WTC11 (cell line): ENCODE results near the gene ELOVL7. TPM values are rescaled to one million over a fixed set of nuclear protein-coding genes. Genes with fewer than 3 reads are reported as not detected.

ENCODE experiments used
- ATAC-seq: fragments of 200-7000 bp; cut with Tn5 transposase; 2 replicates; pipeline ENCODE4 v1.10.0; 2021; ENCODE audit warnings: mild to moderate bottlenecking, moderate library complexity
- CTCF ChIA-PET: fragments of 300-600 bp; sonication (Branson Sonifier 250); formaldehyde crosslinking; loops from one replicate; lab custom pipeline; 2021; ENCODE audit warnings: antibody characterized with exemption; lab: Charles Lee
- POLR2A ChIA-PET: fragments of 350-600 bp; sonication (Branson Sonifier 250); formaldehyde crosslinking; loops from one replicate; lab custom pipeline; 2021; ENCODE audit warnings: antibody characterized with exemption; lab: Charles Lee
- DNase-seq: peaks from one replicate; pipeline ENCODE4 v3.0.0; 2021; ENCODE audit warnings: low spot score
- H3K27ac Mint-ChIP-seq: 2 replicates; pipeline ENCODE4 v1.8.0; 2021; ENCODE audit warnings: mixed read lengths
- H3K27me3 Mint-ChIP-seq: 2 replicates; pipeline ENCODE4 v1.8.0; 2021; ENCODE audit warnings: low read depth, mild to moderate bottlenecking, moderate library complexity, mixed read lengths
- H3K36me3 Mint-ChIP-seq: 2 replicates; pipeline ENCODE4 v1.8.0; 2021; ENCODE audit warnings: mixed read lengths
- H3K4me1 Mint-ChIP-seq: 2 replicates; pipeline ENCODE4 v1.8.0; 2022; ENCODE audit warnings: mixed read lengths
- H3K4me3 Mint-ChIP-seq: 2 replicates; pipeline ENCODE4 v1.8.0; 2021; ENCODE audit warnings: mild to moderate bottlenecking, moderate library complexity, mixed read lengths
- H3K9me3 Mint-ChIP-seq: 2 replicates; pipeline ENCODE4 v1.8.0; 2021; ENCODE audit warnings: mixed read lengths
- ATF1 ChIP-seq: sonication (generic); formaldehyde crosslinking; IDR thresholded peaks from 2 replicates; pipeline ENCODE4 v1.8.1; 2023; ENCODE audit warnings: mild to moderate bottlenecking, moderate library complexity, missing genetic modification reagents
- GABPB1 ChIP-seq: sonication (generic); formaldehyde crosslinking; IDR thresholded peaks from 2 replicates; pipeline ENCODE4 v1.8.1; 2023; ENCODE audit warnings: mild to moderate bottlenecking, missing genetic modification reagents
- KAT7 ChIP-seq: sonication (generic); formaldehyde crosslinking; IDR thresholded peaks from 2 replicates; pipeline ENCODE4 v1.8.1; 2023; ENCODE audit warnings: missing genetic modification reagents, mild to moderate bottlenecking, borderline replicate concordance
- MXD4 ChIP-seq: fragments of 250-450 bp; sonication (Bioruptor Pico); IDR thresholded peaks from 2 replicates; pipeline ENCODE4 v1.8.0; 2021; ENCODE audit warnings: mild to moderate bottlenecking, moderate library complexity, borderline replicate concordance
- NFE2L1 ChIP-seq: sonication (generic); formaldehyde crosslinking; IDR thresholded peaks from 2 replicates; pipeline ENCODE4 v1.8.1; 2023; ENCODE audit warnings: missing genetic modification reagents
- NR1H2 ChIP-seq: sonication (generic); formaldehyde crosslinking; IDR thresholded peaks from 2 replicates; pipeline ENCODE4 v1.9.0; 2021; ENCODE audit warnings: mild to moderate bottlenecking, moderate library complexity, missing genetic modification reagents
- RELA ChIP-seq: sonication (generic); formaldehyde crosslinking; IDR thresholded peaks from 2 replicates; pipeline ENCODE4 v1.8.1; 2022; ENCODE audit warnings: missing genetic modification reagents, mild to moderate bottlenecking, borderline replicate concordance
- SMAD3 ChIP-seq: sonication (generic); formaldehyde crosslinking; IDR thresholded peaks from 2 replicates; pipeline ENCODE4 v1.8.0; 2022; ENCODE audit warnings: missing genetic modification reagents, mild to moderate bottlenecking, borderline replicate concordance
- SP1 ChIP-seq: sonication (generic); formaldehyde crosslinking; conservative IDR thresholded peaks from 2 replicates; pipeline ENCODE4 v1.8.1; 2022; ENCODE audit warnings: missing genetic modification reagents
- total RNA-seq: library from RNA; stranded (reverse); gene quantifications from 3 replicates; pipeline ENCODE4 v1.2.3, GENCODE V29; 2021
- TF ChIP-seq, protein P1 (sequence below): fragments of 200-600 bp; IDR thresholded peaks from 2 replicates; pipeline ENCODE4 v1.8.0; 2022; ENCODE audit warnings: antibody characterized with exemption
- TF ChIP-seq, protein P2 (sequence below): sonication (generic); formaldehyde crosslinking; conservative IDR thresholded peaks from 2 replicates; pipeline ENCODE4 v1.8.1; 2023; ENCODE audit warnings: mild to moderate bottlenecking, low read depth, missing genetic modification reagents, moderate library complexity
- TF ChIP-seq, protein P3 (sequence below): sonication (generic); formaldehyde crosslinking; IDR thresholded peaks from 2 replicates; pipeline ENCODE4 v1.8.1; 2023; ENCODE audit warnings: mild to moderate bottlenecking, moderate library complexity, missing genetic modification reagents
- TF ChIP-seq, protein P4 (sequence below): fragments of 250-450 bp; sonication (Bioruptor Pico); IDR thresholded peaks from 2 replicates; pipeline ENCODE4 v1.8.0; 2021; ENCODE audit warnings: mild to moderate bottlenecking
- TF ChIP-seq, protein P5 (sequence below): sonication (generic); formaldehyde crosslinking; IDR thresholded peaks from 2 replicates; pipeline ENCODE4 v1.8.0; 2023; ENCODE audit warnings: missing genetic modification reagents
- TF ChIP-seq, protein P6 (sequence below): fragments of 250-450 bp; sonication (Bioruptor Pico); IDR thresholded peaks from 2 replicates; pipeline ENCODE4 v1.9.0; 2021; ENCODE audit warnings: mild to moderate bottlenecking

Gene ELOVL7
- total RNA-seq, 1 experiment from 2014 or later: 7.1 TPM

DNA sequence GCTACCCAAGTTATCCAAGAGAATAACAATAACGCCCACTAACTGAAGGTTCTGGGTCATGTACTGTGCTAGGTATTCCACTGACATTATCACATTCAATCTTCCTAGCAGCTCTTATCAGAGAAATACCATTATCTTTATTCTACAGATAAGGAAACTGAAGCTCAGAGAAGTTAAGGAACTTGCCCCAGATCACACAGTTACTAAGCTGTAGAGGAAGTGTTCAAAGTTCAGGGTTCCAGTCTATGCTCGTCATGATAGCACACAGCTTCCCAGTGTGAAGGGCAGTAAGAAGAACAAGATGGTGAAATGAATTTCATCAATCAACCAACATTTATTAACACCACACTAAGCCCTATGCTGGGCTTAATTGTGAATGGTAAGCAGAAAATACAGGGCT is 29.6 kb downstream of the ELOVL7 start:
- ChIA-PET CTCF (no interaction called here), POLR2A (no interaction called here)

DNA sequence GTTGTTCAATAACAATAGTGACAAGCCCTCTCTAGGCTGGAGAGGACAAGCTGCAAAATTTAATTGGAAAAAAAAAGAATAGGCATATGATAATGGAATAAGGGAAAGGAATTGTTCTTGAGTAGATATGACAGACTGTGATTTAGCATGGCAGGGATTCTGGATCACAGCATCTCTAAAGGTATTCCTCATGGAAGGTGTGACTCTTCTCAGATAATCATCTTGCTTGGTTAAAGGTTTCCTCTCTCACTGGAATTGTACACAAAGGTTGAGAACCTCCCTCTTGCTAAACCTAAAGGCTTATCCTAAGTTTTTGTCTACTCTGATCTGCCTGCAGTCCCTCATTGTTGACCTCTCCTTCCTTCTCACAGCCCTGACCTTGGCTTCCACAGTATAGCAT is 31.6 kb downstream of the ELOVL7 start:
- Mint-ChIP-seq H3K36me3 (no peaks in the 10 kb centered on the region), H3K27me3 (no peaks in the 10 kb centered on the region; the same call in 1 of the 2 replicates), H3K27ac (no peak overlapping the region), H3K9me3 (0 out of 2 replicates have a peak, but pooled peaks cover under 1% of the 10 kb centered on the region), H3K4me1 (peaks cover 7% of the 10 kb centered on the region), H3K4me3 (no peak overlapping the region)
- ChIA-PET CTCF (no interaction called here), POLR2A (no interaction called here)
- TF ChIP-seq, protein P1, sequence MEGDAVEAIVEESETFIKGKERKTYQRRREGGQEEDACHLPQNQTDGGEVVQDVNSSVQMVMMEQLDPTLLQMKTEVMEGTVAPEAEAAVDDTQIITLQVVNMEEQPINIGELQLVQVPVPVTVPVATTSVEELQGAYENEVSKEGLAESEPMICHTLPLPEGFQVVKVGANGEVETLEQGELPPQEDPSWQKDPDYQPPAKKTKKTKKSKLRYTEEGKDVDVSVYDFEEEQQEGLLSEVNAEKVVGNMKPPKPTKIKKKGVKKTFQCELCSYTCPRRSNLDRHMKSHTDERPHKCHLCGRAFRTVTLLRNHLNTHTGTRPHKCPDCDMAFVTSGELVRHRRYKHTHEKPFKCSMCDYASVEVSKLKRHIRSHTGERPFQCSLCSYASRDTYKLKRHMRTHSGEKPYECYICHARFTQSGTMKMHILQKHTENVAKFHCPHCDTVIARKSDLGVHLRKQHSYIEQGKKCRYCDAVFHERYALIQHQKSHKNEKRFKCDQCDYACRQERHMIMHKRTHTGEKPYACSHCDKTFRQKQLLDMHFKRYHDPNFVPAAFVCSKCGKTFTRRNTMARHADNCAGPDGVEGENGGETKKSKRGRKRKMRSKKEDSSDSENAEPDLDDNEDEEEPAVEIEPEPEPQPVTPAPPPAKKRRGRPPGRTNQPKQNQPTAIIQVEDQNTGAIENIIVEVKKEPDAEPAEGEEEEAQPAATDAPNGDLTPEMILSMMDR: no peak
- TF ChIP-seq NFE2L1 (CRISPR knock-in tag): no peak
- DNase-seq (no peak), ATAC-seq (no peak)

More for the DNA sequence above, 29.6 kb downstream of the ELOVL7 start:
- H3K27ac Mint-ChIP-seq: no peak overlapping the region
- H3K9me3 Mint-ChIP-seq: no peaks in the 10 kb centered on the region
- H3K36me3 Mint-ChIP-seq: no peaks in the 10 kb centered on the region
- no peak for ATAC-seq
- 0 out of 2 replicates have a peak, but pooled peaks cover 4% of the 10 kb centered on the region for H3K4me1 Mint-ChIP-seq
- no peak for TF ChIP-seq ATF1
- TF ChIP-seq, protein P2, sequence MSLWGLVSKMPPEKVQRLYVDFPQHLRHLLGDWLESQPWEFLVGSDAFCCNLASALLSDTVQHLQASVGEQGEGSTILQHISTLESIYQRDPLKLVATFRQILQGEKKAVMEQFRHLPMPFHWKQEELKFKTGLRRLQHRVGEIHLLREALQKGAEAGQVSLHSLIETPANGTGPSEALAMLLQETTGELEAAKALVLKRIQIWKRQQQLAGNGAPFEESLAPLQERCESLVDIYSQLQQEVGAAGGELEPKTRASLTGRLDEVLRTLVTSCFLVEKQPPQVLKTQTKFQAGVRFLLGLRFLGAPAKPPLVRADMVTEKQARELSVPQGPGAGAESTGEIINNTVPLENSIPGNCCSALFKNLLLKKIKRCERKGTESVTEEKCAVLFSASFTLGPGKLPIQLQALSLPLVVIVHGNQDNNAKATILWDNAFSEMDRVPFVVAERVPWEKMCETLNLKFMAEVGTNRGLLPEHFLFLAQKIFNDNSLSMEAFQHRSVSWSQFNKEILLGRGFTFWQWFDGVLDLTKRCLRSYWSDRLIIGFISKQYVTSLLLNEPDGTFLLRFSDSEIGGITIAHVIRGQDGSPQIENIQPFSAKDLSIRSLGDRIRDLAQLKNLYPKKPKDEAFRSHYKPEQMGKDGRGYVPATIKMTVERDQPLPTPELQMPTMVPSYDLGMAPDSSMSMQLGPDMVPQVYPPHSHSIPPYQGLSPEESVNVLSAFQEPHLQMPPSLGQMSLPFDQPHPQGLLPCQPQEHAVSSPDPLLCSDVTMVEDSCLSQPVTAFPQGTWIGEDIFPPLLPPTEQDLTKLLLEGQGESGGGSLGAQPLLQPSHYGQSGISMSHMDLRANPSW: no peak
- TF ChIP-seq SP1: no peak
- TF ChIP-seq SMAD3 (CRISPR knock-in tag): no peak
- TF ChIP-seq, protein P3, sequence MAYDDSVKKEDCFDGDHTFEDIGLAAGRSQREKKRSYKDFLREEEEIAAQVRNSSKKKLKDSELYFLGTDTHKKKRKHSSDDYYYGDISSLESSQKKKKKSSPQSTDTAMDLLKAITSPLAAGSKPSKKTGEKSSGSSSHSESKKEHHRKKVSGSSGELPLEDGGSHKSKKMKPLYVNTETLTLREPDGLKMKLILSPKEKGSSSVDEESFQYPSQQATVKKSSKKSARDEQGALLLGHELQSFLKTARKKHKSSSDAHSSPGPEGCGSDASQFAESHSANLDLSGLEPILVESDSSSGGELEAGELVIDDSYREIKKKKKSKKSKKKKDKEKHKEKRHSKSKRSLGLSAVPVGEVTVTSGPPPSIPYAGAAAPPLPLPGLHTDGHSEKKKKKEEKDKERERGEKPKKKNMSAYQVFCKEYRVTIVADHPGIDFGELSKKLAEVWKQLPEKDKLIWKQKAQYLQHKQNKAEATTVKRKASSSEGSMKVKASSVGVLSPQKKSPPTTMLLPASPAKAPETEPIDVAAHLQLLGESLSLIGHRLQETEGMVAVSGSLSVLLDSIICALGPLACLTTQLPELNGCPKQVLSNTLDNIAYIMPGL (CRISPR knock-in tag): no peak
- TF ChIP-seq, protein P4, sequence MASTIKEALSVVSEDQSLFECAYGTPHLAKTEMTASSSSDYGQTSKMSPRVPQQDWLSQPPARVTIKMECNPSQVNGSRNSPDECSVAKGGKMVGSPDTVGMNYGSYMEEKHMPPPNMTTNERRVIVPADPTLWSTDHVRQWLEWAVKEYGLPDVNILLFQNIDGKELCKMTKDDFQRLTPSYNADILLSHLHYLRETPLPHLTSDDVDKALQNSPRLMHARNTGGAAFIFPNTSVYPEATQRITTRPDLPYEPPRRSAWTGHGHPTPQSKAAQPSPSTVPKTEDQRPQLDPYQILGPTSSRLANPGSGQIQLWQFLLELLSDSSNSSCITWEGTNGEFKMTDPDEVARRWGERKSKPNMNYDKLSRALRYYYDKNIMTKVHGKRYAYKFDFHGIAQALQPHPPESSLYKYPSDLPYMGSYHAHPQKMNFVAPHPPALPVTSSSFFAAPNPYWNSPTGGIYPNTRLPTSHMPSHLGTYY (CRISPR knock-in tag): no peak
- no peak for TF ChIP-seq RELA (CRISPR knock-in tag)
- TF ChIP-seq, protein P5, sequence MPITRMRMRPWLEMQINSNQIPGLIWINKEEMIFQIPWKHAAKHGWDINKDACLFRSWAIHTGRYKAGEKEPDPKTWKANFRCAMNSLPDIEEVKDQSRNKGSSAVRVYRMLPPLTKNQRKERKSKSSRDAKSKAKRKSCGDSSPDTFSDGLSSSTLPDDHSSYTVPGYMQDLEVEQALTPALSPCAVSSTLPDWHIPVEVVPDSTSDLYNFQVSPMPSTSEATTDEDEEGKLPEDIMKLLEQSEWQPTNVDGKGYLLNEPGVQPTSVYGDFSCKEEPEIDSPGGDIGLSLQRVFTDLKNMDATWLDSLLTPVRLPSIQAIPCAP (CRISPR knock-in tag): no peak
- TF ChIP-seq NR1H2 (CRISPR knock-in tag): no peak
- no peak for TF ChIP-seq GABPB1 (CRISPR knock-in tag)
- TF ChIP-seq, protein P6, sequence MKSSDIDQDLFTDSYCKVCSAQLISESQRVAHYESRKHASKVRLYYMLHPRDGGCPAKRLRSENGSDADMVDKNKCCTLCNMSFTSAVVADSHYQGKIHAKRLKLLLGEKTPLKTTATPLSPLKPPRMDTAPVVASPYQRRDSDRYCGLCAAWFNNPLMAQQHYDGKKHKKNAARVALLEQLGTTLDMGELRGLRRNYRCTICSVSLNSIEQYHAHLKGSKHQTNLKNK (CRISPR knock-in tag): no peak
- TF ChIP-seq MXD4: no peak
- TF ChIP-seq KAT7: no peak
- TF ChIP-seq, all 79 proteins: peak for 0
- H3K27me3 Mint-ChIP-seq: no peaks in the 10 kb centered on the region; the same call in 1 of the 2 replicates
- DNase-seq: no peak
- H3K4me3 Mint-ChIP-seq: no peak overlapping the region
